Measurements from ENCODE around the gene CD2AP.
A peak's percentile ranks its signal among the peaks of the same experiment; 100 is the strongest.

The CD2AP gene

GRCh38 chr6:47631269-47631772 lies 153.7 kb downstream of the CD2AP start:
- Histone ChIP-seq H3K79me2 (ENCODE audit: insufficient read depth, low read depth) (no peaks in the 10 kb centered on the region), H3K36me3 (ENCODE audit: insufficient read depth) (no peaks in the 10 kb centered on the region), H3K27me3 (ENCODE audit: insufficient read depth, low read depth) (no peaks in the 10 kb centered on the region), H3K4me3 (IDR thresholded peaks at IDR 0.05; ENCODE audit: insufficient read depth, low read depth, low read length) (no peak overlapping the region), H3K4me2 (no peak overlapping the region), H4K20me1 (ENCODE audit: insufficient read depth) (no peaks in the 10 kb centered on the region), H3K27ac (no peak overlapping the region), H2AFZ (ENCODE audit: low read depth) (no peak overlapping the region), H3K9ac (no peak overlapping the region), H3K4me1 (ENCODE audit: low read depth, poor library complexity, severe bottlenecking) (no peaks in the 10 kb centered on the region)
- peak; percentile 78 for TF ChIP-seq CTCF (conservative IDR thresholded peaks at IDR 0.05; ENCODE audit: low read depth, low read length)

GRCh38 chr6:47631797-47632196 lies 154.2 kb downstream of the CD2AP start:
- Histone ChIP-seq H3K4me1 (ENCODE audit: low read depth, poor library complexity, severe bottlenecking) (no peaks in the 10 kb centered on the region), H4K20me1 (ENCODE audit: insufficient read depth) (no peaks in the 10 kb centered on the region), H3K9ac (no peak overlapping the region), H3K27ac (no peak overlapping the region), H2AFZ (ENCODE audit: low read depth) (no peak overlapping the region), H3K36me3 (ENCODE audit: insufficient read depth) (no peaks in the 10 kb centered on the region), H3K27me3 (ENCODE audit: insufficient read depth, low read depth) (no peaks in the 10 kb centered on the region), H3K4me2 (no peak overlapping the region), H3K79me2 (ENCODE audit: insufficient read depth, low read depth) (no peaks in the 10 kb centered on the region), H3K4me3 (IDR thresholded peaks at IDR 0.05; ENCODE audit: insufficient read depth, low read depth, low read length) (no peak overlapping the region)
- no peak for TF ChIP-seq CTCF (conservative IDR thresholded peaks at IDR 0.05; ENCODE audit: low read depth, low read length)

GRCh38 chr6:47633141-47633540 lies 155.6 kb downstream of the CD2AP start:
- H3K4me1 ChIP-seq (ENCODE audit: low read depth, poor library complexity, severe bottlenecking): no peaks in the 10 kb centered on the region
- no peaks in the 10 kb centered on the region for H4K20me1 ChIP-seq (ENCODE audit: insufficient read depth)
- H3K36me3 ChIP-seq (ENCODE audit: insufficient read depth): no peaks in the 10 kb centered on the region
- no peaks in the 10 kb centered on the region for H3K79me2 ChIP-seq (ENCODE audit: insufficient read depth, low read depth)
- no peak overlapping the region for H3K9ac ChIP-seq
- H3K4me3 ChIP-seq (IDR thresholded peaks at IDR 0.05; ENCODE audit: insufficient read depth, low read depth, low read length): no peak overlapping the region
- no peak overlapping the region for H3K27ac ChIP-seq
- no peak overlapping the region for H2AFZ ChIP-seq (ENCODE audit: low read depth)
- no peak for TF ChIP-seq CTCF (conservative IDR thresholded peaks at IDR 0.05; ENCODE audit: low read depth, low read length)
- no peak overlapping the region for H3K4me2 ChIP-seq
- H3K27me3 ChIP-seq (ENCODE audit: insufficient read depth, low read depth): no peaks in the 10 kb centered on the region

GRCh38 chr6:47634210-47635047 lies 156.8 kb downstream of the CD2AP start:
- TF ChIP-seq CTCF (conservative IDR thresholded peaks at IDR 0.05; ENCODE audit: low read depth, low read length): no peak

More at GRCh38 chr6:47634210-47635047, 156.8 kb downstream of the CD2AP start:
- no peak overlapping the region for H3K4me3 ChIP-seq (IDR thresholded peaks at IDR 0.05; ENCODE audit: insufficient read depth, low read depth, low read length)
- H3K79me2 ChIP-seq (ENCODE audit: insufficient read depth, low read depth): no peaks in the 10 kb centered on the region
- no peaks in the 10 kb centered on the region for H3K27me3 ChIP-seq (ENCODE audit: insufficient read depth, low read depth)
- H2AFZ ChIP-seq (ENCODE audit: low read depth): no peak overlapping the region
- H3K36me3 ChIP-seq (ENCODE audit: insufficient read depth): no peaks in the 10 kb centered on the region
- H4K20me1 ChIP-seq (ENCODE audit: insufficient read depth): no peaks in the 10 kb centered on the region
- H3K27ac ChIP-seq: no peak overlapping the region
- H3K4me2 ChIP-seq: no peak overlapping the region
- no peak overlapping the region for H3K9ac ChIP-seq
- H3K4me1 ChIP-seq (ENCODE audit: low read depth, poor library complexity, severe bottlenecking): no peaks in the 10 kb centered on the region
